Measurements from ENCODE around the gene ACOX3. TPM values are rescaled to one million over a fixed set of nuclear protein-coding genes. Genes with fewer than 3 reads are reported as not detected.

The ACOX3 gene
- total and polyA plus RNA-seq, 8 donors: 13.5 to 45.5 (median 32.8) TPM

DNA sequence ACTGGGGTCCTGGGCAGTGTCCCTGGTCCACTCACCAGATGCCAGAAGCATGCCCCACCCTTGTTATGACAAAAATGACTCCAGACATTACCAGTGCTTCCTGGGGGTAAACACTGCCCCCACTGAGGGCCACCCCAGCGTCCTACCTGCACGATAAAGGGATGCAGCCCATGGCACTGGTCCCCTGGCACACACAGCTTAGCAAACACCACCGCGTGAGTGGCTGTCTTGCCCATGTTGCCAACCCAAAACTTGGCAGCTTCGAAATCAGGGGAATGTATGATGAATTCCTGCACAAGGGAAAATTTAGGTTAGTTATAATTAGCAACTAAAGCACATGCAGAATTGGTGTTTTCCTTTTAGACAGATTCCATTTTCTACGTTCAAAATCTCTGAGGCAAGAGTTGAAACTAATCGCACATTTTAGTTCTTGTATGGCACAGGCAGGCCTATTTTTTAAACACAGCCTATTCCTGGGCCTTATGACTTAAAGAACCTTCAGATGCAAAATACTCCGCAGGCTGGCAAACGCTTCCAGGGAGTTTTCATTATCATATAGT, 30.4 kb downstream of the ACOX3 start:
- Histone ChIP-seq H3K4me1 (peaks cover 11 to 33% (median 18%) of the 10 kb centered on the region in 4 donors), H3K36me3 (peaks cover 31 to 89% (median 85%) of the 10 kb centered on the region in 4 donors), H3K27ac (peak overlapping the region in 1 of 5 donors; percentile 57), H3K9me3 (no peaks in the 10 kb centered on the region), H3K27me3 (no peaks in the 10 kb centered on the region), H3K4me3 (no peak overlapping the region)
- intact Hi-C loops (cut with DNase I; ENCODE audit: low total_unique reads): no loop called here
- TF ChIP-seq POLR2A (IDR thresholded peaks at IDR 0.05): no peak
- 57 to 71% (median 61%) methylated on average over 9 of the region's 9 CpGs for WGBS, 5 donors
- DNase-seq: no peak

DNA sequence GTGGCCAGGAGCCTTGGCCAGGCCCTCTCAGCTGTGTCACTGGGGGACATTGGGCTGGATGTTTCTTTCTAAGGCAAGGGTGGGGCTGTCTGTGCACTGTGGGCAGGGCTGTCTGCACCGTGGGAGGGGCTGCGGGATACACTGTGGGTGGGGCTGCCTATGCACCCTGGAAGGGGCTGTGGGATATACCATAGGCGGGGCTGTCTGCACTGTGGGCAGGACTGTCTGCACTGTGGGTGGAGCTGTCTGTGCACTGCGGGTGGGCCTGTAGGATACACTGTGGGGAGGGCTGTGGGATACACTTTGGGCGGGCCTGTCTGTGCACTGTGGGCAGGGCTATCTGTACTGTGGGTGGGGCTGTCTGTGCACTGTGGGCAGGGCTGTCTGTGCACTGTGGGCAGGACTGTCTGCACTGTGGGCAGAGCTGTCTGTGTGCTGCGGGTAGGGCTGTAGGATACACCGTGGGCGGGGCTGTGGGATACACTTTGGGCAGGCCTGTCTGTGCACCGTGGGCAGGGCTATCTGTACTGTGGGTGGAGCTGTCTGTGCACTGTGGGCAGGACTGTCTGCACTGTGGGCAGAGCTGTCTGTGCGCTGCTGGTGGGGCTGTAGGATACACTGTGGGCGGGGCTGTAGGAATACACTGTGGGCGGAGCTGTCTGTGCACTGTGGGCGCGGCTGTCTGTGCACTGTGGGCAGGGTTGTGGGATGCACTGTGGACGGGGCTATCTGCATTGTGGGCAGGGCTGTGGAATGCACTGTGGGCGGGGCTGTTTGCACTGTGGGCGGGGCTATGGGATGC, 31.1 kb downstream of the ACOX3 start:
- H3K27me3 ChIP-seq: no peaks in the 10 kb centered on the region
- intact Hi-C loops (cut with DNase I; ENCODE audit: low total_unique reads): loop anchor here (5.0 kb wide), 1 partner anchor 167 kb away; no protein-coding TSS in a partner anchor

DNA sequence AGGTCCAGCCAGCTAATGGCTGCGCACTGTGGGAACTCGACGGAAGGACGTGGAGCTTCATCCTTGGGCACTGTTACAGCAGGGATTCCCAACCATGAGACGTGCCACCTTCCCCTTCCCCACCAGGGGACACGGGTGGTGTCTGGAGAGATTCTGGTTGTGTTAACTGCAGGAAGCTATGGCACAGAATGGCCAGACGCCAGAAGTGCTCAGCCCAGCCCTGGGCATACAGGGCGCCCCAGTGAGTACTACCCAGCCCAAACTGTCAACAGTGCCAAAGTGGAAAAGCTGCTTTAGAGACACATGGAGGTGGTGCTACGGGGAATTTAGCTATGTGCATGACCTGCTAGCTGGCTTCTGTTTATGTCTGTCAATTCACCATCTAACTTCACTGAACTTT, 32.8 kb downstream of the ACOX3 start:
- TF ChIP-seq, protein P1, sequence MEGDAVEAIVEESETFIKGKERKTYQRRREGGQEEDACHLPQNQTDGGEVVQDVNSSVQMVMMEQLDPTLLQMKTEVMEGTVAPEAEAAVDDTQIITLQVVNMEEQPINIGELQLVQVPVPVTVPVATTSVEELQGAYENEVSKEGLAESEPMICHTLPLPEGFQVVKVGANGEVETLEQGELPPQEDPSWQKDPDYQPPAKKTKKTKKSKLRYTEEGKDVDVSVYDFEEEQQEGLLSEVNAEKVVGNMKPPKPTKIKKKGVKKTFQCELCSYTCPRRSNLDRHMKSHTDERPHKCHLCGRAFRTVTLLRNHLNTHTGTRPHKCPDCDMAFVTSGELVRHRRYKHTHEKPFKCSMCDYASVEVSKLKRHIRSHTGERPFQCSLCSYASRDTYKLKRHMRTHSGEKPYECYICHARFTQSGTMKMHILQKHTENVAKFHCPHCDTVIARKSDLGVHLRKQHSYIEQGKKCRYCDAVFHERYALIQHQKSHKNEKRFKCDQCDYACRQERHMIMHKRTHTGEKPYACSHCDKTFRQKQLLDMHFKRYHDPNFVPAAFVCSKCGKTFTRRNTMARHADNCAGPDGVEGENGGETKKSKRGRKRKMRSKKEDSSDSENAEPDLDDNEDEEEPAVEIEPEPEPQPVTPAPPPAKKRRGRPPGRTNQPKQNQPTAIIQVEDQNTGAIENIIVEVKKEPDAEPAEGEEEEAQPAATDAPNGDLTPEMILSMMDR (IDR thresholded peaks at IDR 0.05): no peak
- peak in 1 of 3 donors; percentile 15 for TF ChIP-seq POLR2AphosphoS5 (IDR thresholded peaks at IDR 0.05)
- 61 to 84% (median 72%) methylated on average over 9 of the region's 9 CpGs for WGBS, 5 donors
- Histone ChIP-seq H3K4me1 (peaks cover 11 to 44% (median 19%) of the 10 kb centered on the region in 4 donors), H3K9me3 (no peaks in the 10 kb centered on the region), H3K27ac (peak overlapping the region in 4 of 5 donors; percentile 8 to 57 (median 36)), H3K4me3 (no peak overlapping the region), H3K36me3 (peaks cover 22 to 86% (median 83%) of the 10 kb centered on the region in 4 donors), H3K27me3 (no peaks in the 10 kb centered on the region)
- intact Hi-C loops (cut with DNase I; ENCODE audit: low total_unique reads): loop anchor here (5.0 kb wide), 1 partner anchor 165 kb away; no protein-coding TSS in a partner anchor
- peak in 1 of 2 donors; percentile 69 for DNase-seq

More for the DNA sequence above, 31.1 kb downstream of the ACOX3 start:
- Histone ChIP-seq H3K36me3 (peaks cover 31 to 89% (median 85%) of the 10 kb centered on the region in 4 donors), H3K27ac (peak overlapping the region in 1 of 5 donors; percentile 57), H3K9me3 (no peaks in the 10 kb centered on the region), H3K4me3 (no peak overlapping the region), H3K4me1 (peaks cover 11 to 33% (median 18%) of the 10 kb centered on the region in 4 donors)
- WGBS, 5 donors: 57 to 75% (median 69%) methylated on average over 14 to 17 of the region's 17 CpGs
- TF ChIP-seq EP300 (IDR thresholded peaks at IDR 0.05): no peak
- TF ChIP-seq, protein P1 (IDR thresholded peaks at IDR 0.05): no peak
- TF ChIP-seq POLR2A (IDR thresholded peaks at IDR 0.05): no peak
- TF ChIP-seq POLR2AphosphoS5 (IDR thresholded peaks at IDR 0.05): no peak
- DNase-seq: peak; percentile 63 to 67

DNA sequence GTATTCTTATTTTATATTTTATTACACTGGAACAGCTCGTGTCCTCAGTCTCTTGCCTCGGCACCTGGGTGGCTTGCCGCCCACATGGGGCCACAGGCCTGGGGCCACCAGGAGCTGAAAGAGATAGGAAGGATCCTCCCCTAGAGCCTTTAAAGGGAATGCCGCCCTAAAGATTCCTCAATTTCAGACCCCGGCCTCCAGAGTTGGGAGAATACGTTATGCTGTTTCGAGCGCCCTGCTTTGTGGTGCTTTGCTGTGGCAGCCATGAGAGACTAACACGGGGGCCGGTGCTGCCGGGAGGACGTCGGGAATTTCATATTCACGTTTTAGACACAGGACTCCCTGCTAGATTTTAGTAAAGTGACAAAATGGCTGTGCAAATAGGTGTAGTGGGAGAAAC, 33.2 kb downstream of the ACOX3 start:
- H3K4me3 ChIP-seq: no peak overlapping the region
- WGBS, 5 donors: 92 to 98% (median 95%) methylated on average over 14 of the region's 14 CpGs
- peaks cover 12 to 48% (median 21%) of the 10 kb centered on the region in 4 donors for H3K4me1 ChIP-seq
- TF ChIP-seq, protein P1 (IDR thresholded peaks at IDR 0.05): peak in 2 of 7 experiments; percentile 3 to 18
- no peak for TF ChIP-seq POLR2AphosphoS5 (IDR thresholded peaks at IDR 0.05)
- intact Hi-C loops (cut with DNase I; ENCODE audit: low total_unique reads): loop anchor here (5.0 kb wide), 1 partner anchor 165 kb away; no protein-coding TSS in a partner anchor
- peak overlapping the region in 4 of 5 donors; percentile 8 to 57 (median 28) for H3K27ac ChIP-seq
- no peaks in the 10 kb centered on the region for H3K27me3 ChIP-seq
- peaks cover 22 to 86% (median 80%) of the 10 kb centered on the region in 4 donors for H3K36me3 ChIP-seq
- H3K9me3 ChIP-seq: no peaks in the 10 kb centered on the region
- no peak for DNase-seq

All from stomach (tissue), 9 donors.